Hepatocyte (in vitro differentiated cells): ENCODE measurements around the gene BPIFB2.

ENCODE experiments used
- CTCF ChIP-seq: fragments of 200-600 bp; sonication (generic); IDR thresholded peaks from 2 replicates; pipeline ENCODE4 v1.5.1; 2016; ENCODE audit warnings: antibody characterized with exemption, mild to moderate bottlenecking; ENCODE audit not compliant: poor library complexity
- EZH2 ChIP-seq: fragments of 200-600 bp; sonication (generic); IDR thresholded peaks from 2 replicates; pipeline ENCODE4 v1.6.1; 2016; ENCODE audit warnings: antibody characterized with exemption, mild to moderate bottlenecking, borderline replicate concordance
- EZH2phosphoT487 ChIP-seq: fragments of 200-600 bp; sonication (generic); IDR thresholded peaks from one replicate; pipeline ENCODE4 v1.6.1; 2018; ENCODE audit warnings: antibody characterized with exemption, mild to moderate bottlenecking, low read depth, moderate library complexity; ENCODE audit not compliant: unreplicated experiment, severe bottlenecking

GRCh38 chr20:32968478-32969241, 38.8 kb upstream of the BPIFB2 start:
- TF ChIP-seq CTCF (no peak), EZH2phosphoT487 (no peak), EZH2 (no peak)
